Endothelial cell of umbilical vein (primary cell): ENCODE measurements around the gene TOX2. TPM values are rescaled to one million over a fixed set of nuclear protein-coding genes. Genes with fewer than 3 reads are reported as not detected.

Source experiments
- BruUV-seq: library from RNA; stranded (reverse); fragments of 400-500 nt; replicated peaks from 2 replicates; lab custom pipeline; 2021; lab: Mats Ljungman, UMichigan
- CTCF ChIA-PET: fragments of 300-600, 350-600 bp; sonication (Branson Sonifier 250); formaldehyde crosslinking; loops from one replicate; lab custom pipeline; 2021; ENCODE audit warnings: antibody characterized with exemption, inconsistent platforms; lab: Charles Lee
- POLR2A ChIA-PET: fragments of 300-600, 350-600 bp; sonication (Branson Sonifier 250); formaldehyde crosslinking; loops from one replicate; lab custom pipeline; 2021; ENCODE audit warnings: antibody characterized with exemption, inconsistent platforms; lab: Charles Lee
- DNase-seq: peaks from one replicate; pipeline ENCODE4 v3.0.0-alpha.2; 2011; ENCODE audit warnings: low read depth, low spot score
- FAIRE-seq: peaks from 2 replicates; lab custom pipeline; 2011; peaks lifted over from hg19 to GRCh38; lab: Jason Lieb, UNC
- H2AFZ ChIP-seq: 2 replicates; pipeline ENCODE4 v1.6.0; 2012; ENCODE audit warnings: low read depth, low read length, control low read depth, inconsistent platforms
- H3K27ac ChIP-seq: 2 replicates; pipeline ENCODE4 v1.5.1; 2011; ENCODE audit warnings: low read depth, mild to moderate bottlenecking, control low read depth, low read length, moderate library complexity; ENCODE audit not compliant: insufficient read depth
- H3K27me3 ChIP-seq, 2 experiments: 2 replicates each; pipeline versions ENCODE4 v1.6.0 to v1.6.1; 2011; ENCODE audit warnings: low read length in 2 of 2, mixed read lengths in 1 of 2; ENCODE audit not compliant: control insufficient read depth in 2 of 2, insufficient read depth in 2 of 2
- H3K36me3 ChIP-seq, 2 experiments: 2 replicates in 1 of 2; 3 replicates in 1 of 2; pipeline ENCODE4 v1.5.1; 2011; ENCODE audit warnings: low read length in 2 of 2, mild to moderate bottlenecking in 1 of 2, moderate library complexity in 1 of 2; ENCODE audit not compliant: control insufficient read depth in 2 of 2, insufficient read depth in 2 of 2; ENCODE audit errors: extremely low read depth in 1 of 2
- H3K4me1 ChIP-seq: 3 replicates; pipeline ENCODE4 v1.5.1; 2011; ENCODE audit warnings: mild to moderate bottlenecking, low read length; ENCODE audit not compliant: control insufficient read depth, insufficient read depth; ENCODE audit errors: extremely low read depth
- H3K4me2 ChIP-seq: 2 replicates; pipeline ENCODE4 v1.6.1; 2011; ENCODE audit warnings: low read length, control low read depth, mixed read lengths; ENCODE audit not compliant: insufficient read depth
- H3K4me3 ChIP-seq, 3 experiments: fragments of 200-600 bp in 1 of 3; sonication (generic), shearing (Covaris generic) in 1 of 3; replicated peaks in 1 of 3; 2 replicates each; pipeline ENCODE4 v1.5.1; 2011 to 2016; ENCODE audit warnings: control low read depth in 3 of 3, low read length in 3 of 3, mild to moderate bottlenecking in 2 of 3, inconsistent platforms in 1 of 3, low read depth in 1 of 3, moderate library complexity in 1 of 3; ENCODE audit not compliant: insufficient read depth in 1 of 3
- H3K79me2 ChIP-seq: 2 replicates; pipeline ENCODE4 v1.6.0; 2012; ENCODE audit warnings: low read length, inconsistent platforms; ENCODE audit not compliant: control insufficient read depth, insufficient read depth
- H3K9ac ChIP-seq: replicated peaks from 2 replicates; pipeline ENCODE3; 2011; ENCODE audit warnings: low read length, control low read depth; ENCODE audit not compliant: insufficient read depth; ENCODE audit errors: extremely low read depth
- H3K9me1 ChIP-seq: replicated peaks from 3 replicates; pipeline ENCODE4 v1.6.0; 2011; ENCODE audit warnings: mild to moderate bottlenecking, low read length; ENCODE audit not compliant: control insufficient read depth, insufficient read depth; ENCODE audit errors: extremely low read depth
- H3K9me3 ChIP-seq: replicated peaks from 2 replicates; pipeline ENCODE4 v1.5.1; 2012; ENCODE audit warnings: low read length, inconsistent platforms; ENCODE audit not compliant: control insufficient read depth, insufficient read depth
- H4K20me1 ChIP-seq: replicated peaks from 2 replicates; pipeline ENCODE3; 2011; ENCODE audit warnings: mild to moderate bottlenecking, low read length; ENCODE audit not compliant: control insufficient read depth, insufficient read depth; ENCODE audit errors: extremely low read depth
- EZH2 ChIP-seq: IDR thresholded peaks from 2 replicates; pipeline ENCODE4 v1.6.1; 2012; ENCODE audit warnings: borderline replicate concordance, low read depth, mild to moderate bottlenecking, moderate library complexity, low read length, inconsistent platforms; ENCODE audit not compliant: severe bottlenecking
- FOS ChIP-seq: IDR thresholded peaks from 2 replicates; pipeline ENCODE4 v1.6.1; 2011; ENCODE audit warnings: mild to moderate bottlenecking, low read length, moderate library complexity, borderline replicate concordance; ENCODE audit not compliant: insufficient read depth
- GATA2 ChIP-seq: IDR thresholded peaks from 2 replicates; pipeline ENCODE4 v1.7.0; 2011; ENCODE audit warnings: low read depth, mild to moderate bottlenecking, moderate library complexity, mixed read lengths, low read length; ENCODE audit not compliant: insufficient read length, insufficient read depth
- JUN ChIP-seq: IDR thresholded peaks from 2 replicates; pipeline ENCODE4 v1.6.1; 2011; ENCODE audit warnings: borderline replicate concordance, low read depth; ENCODE audit not compliant: insufficient read length, insufficient read depth
- MAX ChIP-seq: IDR thresholded peaks from 2 replicates; pipeline ENCODE4 v1.6.1; 2011; ENCODE audit not compliant: insufficient read depth, insufficient read length
- MYC ChIP-seq: IDR thresholded peaks from one replicate; pipeline ENCODE4 v1.6.1; 2011; ENCODE audit warnings: mild to moderate bottlenecking, low read depth, low read length
- POLR2A ChIP-seq: IDR thresholded peaks from 2 replicates; pipeline ENCODE4 v1.6.1; 2012; ENCODE audit warnings: low read depth, mild to moderate bottlenecking, control low read depth, low read length
- POLR2AphosphoS5 ChIP-seq: IDR thresholded peaks from 2 replicates; pipeline ENCODE4 v1.6.1; 2012; ENCODE audit warnings: low read depth, mild to moderate bottlenecking, control low read depth, low read length, moderate library complexity; ENCODE audit not compliant: insufficient read depth
- dilution Hi-C: fragments of 300-500 bp; cut with MboI; formaldehyde crosslinking; loops from one replicate; pipeline ENCODE4 v1.15.0; 2019; ENCODE audit warnings: low sequenced_read_pairs; ENCODE audit not compliant: extremely low pct_ligation_motif_present
- intact Hi-C: fragments of 100-400 bp; cut with micrococcal nuclease; formaldehyde crosslinking; loops from one replicate; pipeline ENCODE4 v1.10.0; 2022
- polyA plus RNA-seq, 4 experiments: library from polyadenylated mRNA; depleted of rRNA in 3 of 4; stranded (reverse) in 3 of 4; unstranded in 1 of 4; fragments of >200 nt; gene quantifications; 2 replicates each; pipeline versions ENCODE4 v1.2.1 to v1.2.3, GENCODE V29; 2011 to 2012; ENCODE audit warnings: missing spikeins in 1 of 4
- total RNA-seq: library from RNA; stranded (reverse); gene quantifications from 2 replicates; pipeline ENCODE4 v1.2.3, GENCODE V29; 2021
- TF ChIP-seq, protein P1 (sequence below), 2 donors: IDR thresholded peaks; 1 replicate in 1 of 2; 2 replicates in 1 of 2; pipeline ENCODE4 v1.5.1; 2011; ENCODE audit warnings: low read length in 2 of 2, mild to moderate bottlenecking in 2 of 2, moderate library complexity in 2 of 2, control low read depth in 1 of 2, inconsistent platforms in 1 of 2, low read depth in 1 of 2; ENCODE audit not compliant: insufficient read depth in 1 of 2; ENCODE audit errors: extremely low read depth in 1 of 2

Gene TOX2
- total and polyA plus RNA-seq, 2 donors (not counting 3 experiments of a cell fraction or from before 2014, with no cell fraction given) = 7.0 to 18.6 TPM

GRCh38 chr20:44110816-44111568 lies 196.3 kb downstream of the TOX2 start:
- DNase-seq = no peak
- POLR2A ChIA-PET = no interaction called here

GRCh38 chr20:44111712-44112335 lies 197.2 kb downstream of the TOX2 start:
- Histone ChIP-seq H3K9ac (no peak overlapping the region), H3K9me1 (no peaks in the 10 kb centered on the region), H3K4me1 (no peaks in the 10 kb centered on the region), H3K4me2 (no peak overlapping the region), H4K20me1 (no peaks in the 10 kb centered on the region), H3K27me3 (peaks cover 9 to 11% of the 10 kb centered on the region in 2 experiments), H3K36me3 (no peaks in the 10 kb centered on the region), H2AFZ (no peak overlapping the region), H3K27ac (no peak overlapping the region), H3K4me3 (no peak overlapping the region), H3K9me3 (no peaks in the 10 kb centered on the region), H3K79me2 (no peaks in the 10 kb centered on the region)
- DNase-seq (no peak), FAIRE-seq (no peak)
- TF ChIP-seq, protein P1, sequence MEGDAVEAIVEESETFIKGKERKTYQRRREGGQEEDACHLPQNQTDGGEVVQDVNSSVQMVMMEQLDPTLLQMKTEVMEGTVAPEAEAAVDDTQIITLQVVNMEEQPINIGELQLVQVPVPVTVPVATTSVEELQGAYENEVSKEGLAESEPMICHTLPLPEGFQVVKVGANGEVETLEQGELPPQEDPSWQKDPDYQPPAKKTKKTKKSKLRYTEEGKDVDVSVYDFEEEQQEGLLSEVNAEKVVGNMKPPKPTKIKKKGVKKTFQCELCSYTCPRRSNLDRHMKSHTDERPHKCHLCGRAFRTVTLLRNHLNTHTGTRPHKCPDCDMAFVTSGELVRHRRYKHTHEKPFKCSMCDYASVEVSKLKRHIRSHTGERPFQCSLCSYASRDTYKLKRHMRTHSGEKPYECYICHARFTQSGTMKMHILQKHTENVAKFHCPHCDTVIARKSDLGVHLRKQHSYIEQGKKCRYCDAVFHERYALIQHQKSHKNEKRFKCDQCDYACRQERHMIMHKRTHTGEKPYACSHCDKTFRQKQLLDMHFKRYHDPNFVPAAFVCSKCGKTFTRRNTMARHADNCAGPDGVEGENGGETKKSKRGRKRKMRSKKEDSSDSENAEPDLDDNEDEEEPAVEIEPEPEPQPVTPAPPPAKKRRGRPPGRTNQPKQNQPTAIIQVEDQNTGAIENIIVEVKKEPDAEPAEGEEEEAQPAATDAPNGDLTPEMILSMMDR (IDR thresholded peaks at IDR 0.05; ENCODE audit: extremely low read depth in 1 of 2, insufficient read depth in 1 of 2, low read depth in 1 of 2, low read length in 2 of 2) = no peak
- TF ChIP-seq EZH2 (no peak), POLR2AphosphoS5 (no peak), GATA2 (no peak), MAX (no peak), POLR2A (no peak), JUN (no peak), FOS (no peak), MYC (no peak)
- ChIA-PET POLR2A (no interaction called here), CTCF (interaction anchor here (0.6 to 4.4 kb wide), 2 partner anchors 79 to 274 kb away, joined by 3 to 49 read pairs; no protein-coding TSS in a partner anchor)
- intact Hi-C loops (loop anchor here (10.0 kb wide), 1 partner anchor 353 kb away; no protein-coding TSS in a partner anchor), dilution Hi-C loops (no loop called here)
- no TSS peak for BruUV-seq

More at GRCh38 chr20:44110816-44111568, 196.3 kb downstream of the TOX2 start:
- intact Hi-C loops (loop anchor here (10.0 kb wide), 1 partner anchor 354 kb away; no protein-coding TSS in a partner anchor), dilution Hi-C loops (no loop called here)
- Histone ChIP-seq H4K20me1 (no peaks in the 10 kb centered on the region), H3K4me2 (no peak overlapping the region), H3K36me3 (no peaks in the 10 kb centered on the region), H3K79me2 (no peaks in the 10 kb centered on the region), H3K9me3 (no peaks in the 10 kb centered on the region), H3K9ac (no peak overlapping the region), H3K4me3 (no peak overlapping the region), H3K9me1 (no peaks in the 10 kb centered on the region), H3K4me1 (no peaks in the 10 kb centered on the region), H3K27ac (no peak overlapping the region), H3K27me3 (peaks cover 6 to 12% of the 10 kb centered on the region in 2 experiments), H2AFZ (no peak overlapping the region)
- no TSS peak for BruUV-seq
- no peak for TF ChIP-seq MYC
- TF ChIP-seq JUN = no peak
- no peak for TF ChIP-seq EZH2
- CTCF ChIA-PET = no interaction called here
- FAIRE-seq = no peak
